Testis (tissue), 3 donors: ENCODE results near the gene KLHL21. TPM values are rescaled to one million over a fixed set of nuclear protein-coding genes. Genes with fewer than 3 reads are reported as not detected.

Experiments
- DNase-seq: peaks from one replicate; pipeline ENCODE4 v3.0.0-alpha.2; 2019
- H3K27ac ChIP-seq, 2 donors: fragments of 200-600 bp; sonication (generic); one replicate each; pipeline ENCODE4 v1.5.1; 2019
- H3K27me3 ChIP-seq: fragments of 200-600 bp; sonication (generic); one replicate; pipeline ENCODE4 v1.5.1; 2019
- H3K36me3 ChIP-seq: fragments of 200-600 bp; sonication (generic); one replicate; pipeline ENCODE4 v1.5.1; 2017; ENCODE audit warnings: low read depth; ENCODE audit errors: missing control alignments
- H3K4me1 ChIP-seq: fragments of 200-600 bp; sonication (generic); one replicate; pipeline ENCODE4 v1.5.1; 2019
- H3K4me3 ChIP-seq, 2 donors: fragments of 200-600 bp; sonication (generic); one replicate each; pipeline ENCODE4 v1.5.1; 2017 to 2019
- H3K9me3 ChIP-seq: fragments of 200-600 bp; sonication (generic); one replicate; pipeline ENCODE4 v1.5.1; 2017
- POLR2A ChIP-seq: fragments of 450-650 bp; IDR thresholded peaks from one replicate; pipeline ENCODE4 v1.6.1; 2017; ENCODE audit warnings: antibody characterized with exemption, mild to moderate bottlenecking, moderate library complexity
- WGBS, 2 donors: methylation state at CpG; one replicate each; pipeline ENCODE4 v1.1.5; 2018; 5-methylcytosine and 5-hydroxymethylcytosine counted together
- intact Hi-C: fragments of 100-400 bp; cut with DNase I; formaldehyde crosslinking; loops from one replicate; pipeline ENCODE4 v1.15.1; 2023; ENCODE audit warnings: low total_unique reads
- polyA plus RNA-seq: library from polyadenylated mRNA; stranded (reverse); fragments of 350-450 nt; fragmentation: Illumina TruSeq; extraction: RNeasy Lipid Tissue Mini Kit (QIAGEN cat#74804); gene quantifications from one replicate; pipeline ENCODE4 v1.2.3, GENCODE V29; 2014; ENCODE audit warnings: low read depth, low replicate concordance; ENCODE audit not compliant: insufficient read depth
- total RNA-seq, 2 donors: library from RNA; depleted of rRNA; stranded (reverse); fragments of >200 nt; gene quantifications; one replicate each; pipeline ENCODE4 v1.2.3, GENCODE V29; 2016
- TF ChIP-seq, protein P1 (sequence below), 3 experiments: fragments of 450-650 bp in 2 of 3; fragments of 200-600 bp in 1 of 3; sonication (generic) in 1 of 3; IDR thresholded peaks; one replicate each; pipeline ENCODE4 v1.5.1; 2016 to 2019; ENCODE audit warnings: antibody characterized with exemption in 3 of 3, mild to moderate bottlenecking in 2 of 3, moderate library complexity in 1 of 3

The KLHL21 gene
- total and polyA plus RNA-seq, 3 donors from 2014 or later = 31.1 to 84.6 (median 71.7) TPM

DNA sequence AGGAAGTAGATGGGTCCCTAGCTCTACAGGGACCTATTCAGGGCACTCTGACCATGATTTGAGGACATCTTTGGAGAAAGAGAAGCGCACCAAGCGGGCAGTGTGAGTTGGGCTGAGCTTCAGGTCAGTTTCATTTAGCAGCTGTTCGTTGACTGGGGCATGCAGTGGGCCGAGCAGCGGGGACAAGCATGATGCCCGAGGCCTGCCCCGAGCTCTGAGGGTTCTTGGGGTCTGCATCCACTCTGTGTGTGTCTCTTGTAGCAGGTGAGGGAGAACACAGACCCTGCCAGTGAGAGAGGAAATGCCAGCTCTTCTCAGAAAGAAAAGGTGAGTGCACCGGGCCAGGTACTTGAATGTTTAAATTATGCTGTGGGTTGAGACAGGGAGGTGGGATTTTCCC is 27.4 kb upstream of the KLHL21 start:
- Histone ChIP-seq H3K4me1 (peaks cover 8% of the 10 kb centered on the region), H3K4me3 (no peak overlapping the region), H3K27ac (no peak overlapping the region), H3K27me3 (no peaks in the 10 kb centered on the region), H3K36me3 (no peaks in the 10 kb centered on the region), H3K9me3 (no peaks in the 10 kb centered on the region)
- TF ChIP-seq, protein P1, sequence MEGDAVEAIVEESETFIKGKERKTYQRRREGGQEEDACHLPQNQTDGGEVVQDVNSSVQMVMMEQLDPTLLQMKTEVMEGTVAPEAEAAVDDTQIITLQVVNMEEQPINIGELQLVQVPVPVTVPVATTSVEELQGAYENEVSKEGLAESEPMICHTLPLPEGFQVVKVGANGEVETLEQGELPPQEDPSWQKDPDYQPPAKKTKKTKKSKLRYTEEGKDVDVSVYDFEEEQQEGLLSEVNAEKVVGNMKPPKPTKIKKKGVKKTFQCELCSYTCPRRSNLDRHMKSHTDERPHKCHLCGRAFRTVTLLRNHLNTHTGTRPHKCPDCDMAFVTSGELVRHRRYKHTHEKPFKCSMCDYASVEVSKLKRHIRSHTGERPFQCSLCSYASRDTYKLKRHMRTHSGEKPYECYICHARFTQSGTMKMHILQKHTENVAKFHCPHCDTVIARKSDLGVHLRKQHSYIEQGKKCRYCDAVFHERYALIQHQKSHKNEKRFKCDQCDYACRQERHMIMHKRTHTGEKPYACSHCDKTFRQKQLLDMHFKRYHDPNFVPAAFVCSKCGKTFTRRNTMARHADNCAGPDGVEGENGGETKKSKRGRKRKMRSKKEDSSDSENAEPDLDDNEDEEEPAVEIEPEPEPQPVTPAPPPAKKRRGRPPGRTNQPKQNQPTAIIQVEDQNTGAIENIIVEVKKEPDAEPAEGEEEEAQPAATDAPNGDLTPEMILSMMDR (IDR thresholded peaks at IDR 0.05) = no peak
- TF ChIP-seq POLR2A = no peak
- intact Hi-C loops = loop anchor here (5.0 kb wide), 1 partner anchor 48 kb away; no protein-coding TSS in a partner anchor
- no peak for DNase-seq
- WGBS, 2 donors = 86 to 93% methylated on average over 8 of the region's 8 CpGs

DNA sequence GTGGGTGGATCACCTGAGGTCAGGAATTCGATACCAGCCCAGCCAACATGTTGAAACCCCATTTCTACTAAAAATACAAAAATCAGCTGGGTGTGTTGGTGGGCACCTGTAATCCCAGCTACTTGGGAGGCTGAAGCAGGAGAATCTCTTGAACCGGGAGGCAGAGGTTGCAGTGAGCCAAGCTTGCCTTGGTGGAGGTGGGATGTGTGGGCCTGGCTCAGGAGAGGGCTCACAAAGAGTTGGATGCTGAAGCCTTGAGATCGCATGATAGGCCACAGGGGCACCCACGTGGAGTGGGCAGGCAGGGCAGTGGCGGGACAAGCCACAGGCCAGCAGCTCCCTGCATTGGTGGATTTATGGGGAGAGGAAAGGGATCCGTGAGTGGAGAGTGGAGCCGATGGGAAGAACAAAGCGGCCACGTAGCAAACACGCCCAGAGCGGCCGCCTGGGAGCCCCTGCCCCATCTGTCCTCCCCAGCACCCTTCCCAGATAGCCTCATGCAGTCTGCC is 26.4 kb upstream of the KLHL21 start:
- H3K27ac ChIP-seq = no peak overlapping the region
- WGBS, 2 donors = 89 to 91% methylated on average over 12 of the region's 12 CpGs
- H3K9me3 ChIP-seq = no peaks in the 10 kb centered on the region
- DNase-seq = no peak
- no peak overlapping the region for H3K4me3 ChIP-seq
- H3K36me3 ChIP-seq = no peaks in the 10 kb centered on the region
- no peaks in the 10 kb centered on the region for H3K27me3 ChIP-seq
- peaks cover 13% of the 10 kb centered on the region for H3K4me1 ChIP-seq
- TF ChIP-seq, protein P1 (IDR thresholded peaks at IDR 0.05) = no peak
- TF ChIP-seq POLR2A = no peak
- intact Hi-C loops = no loop called here

DNA sequence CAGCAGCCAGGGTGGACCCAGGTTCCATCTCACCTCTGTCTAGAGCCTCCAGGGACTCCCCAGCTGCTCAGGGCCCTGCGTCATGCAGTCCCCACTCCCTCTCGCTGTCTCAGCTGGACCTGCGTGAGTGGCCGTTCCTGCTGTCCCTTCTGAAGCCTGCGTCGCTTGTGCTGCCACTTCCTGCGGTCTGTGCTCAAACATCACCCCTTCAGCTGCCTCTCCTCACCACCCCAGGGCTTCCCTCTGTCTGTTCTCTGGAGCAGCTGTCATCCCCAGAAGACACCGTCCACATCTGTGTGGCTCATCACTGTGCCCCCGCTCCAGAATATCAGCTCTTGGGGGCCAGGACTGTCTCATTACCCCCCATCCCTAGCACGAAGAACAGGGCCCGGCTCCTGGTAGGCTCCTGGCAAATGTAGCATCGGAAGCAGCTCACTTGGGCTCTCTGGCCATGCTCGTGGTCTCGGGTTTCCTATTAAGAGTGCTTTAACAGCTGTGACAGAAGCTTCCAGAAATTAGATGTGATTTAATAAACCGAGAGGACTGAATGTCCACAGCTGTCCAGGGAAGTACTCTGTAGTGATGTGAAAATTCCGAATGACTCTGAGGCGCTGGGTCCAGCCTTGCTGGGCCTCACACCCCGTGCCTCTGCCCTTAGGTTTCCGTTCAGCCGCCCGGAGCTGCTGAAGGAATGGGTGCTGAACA is 25.3 kb upstream of the KLHL21 start:
- intact Hi-C loops = no loop called here
- no peaks in the 10 kb centered on the region for H3K9me3 ChIP-seq
- no peaks in the 10 kb centered on the region for H3K36me3 ChIP-seq
- WGBS, 2 donors = 88 to 89% methylated on average over 21 of the region's 21 CpGs
- no peak overlapping the region for H3K27ac ChIP-seq
- no peak overlapping the region for H3K4me3 ChIP-seq
- peaks cover 13% of the 10 kb centered on the region for H3K4me1 ChIP-seq
- DNase-seq = no peak
- H3K27me3 ChIP-seq = no peaks in the 10 kb centered on the region
- TF ChIP-seq POLR2A = no peak
- TF ChIP-seq, protein P1 (IDR thresholded peaks at IDR 0.05) = no peak

DNA sequence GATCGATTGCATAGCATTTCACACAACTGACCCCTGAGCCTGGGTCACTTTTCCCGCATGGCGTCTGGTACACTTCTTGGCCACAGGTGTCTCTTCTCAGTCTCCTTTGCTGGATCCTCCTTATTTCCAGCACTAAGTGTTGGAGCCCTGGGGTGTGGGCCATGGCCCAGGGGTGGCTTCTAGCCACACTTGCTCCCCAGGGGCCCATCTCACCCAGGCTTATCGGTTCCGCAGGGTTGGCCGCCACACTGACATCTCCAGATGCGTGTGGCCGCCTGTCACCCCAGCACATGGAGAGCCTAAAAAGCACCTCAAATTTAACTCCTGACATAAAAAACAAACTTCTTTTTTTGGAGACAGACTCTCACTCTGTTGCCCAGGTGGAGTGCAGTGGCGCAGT is 24.4 kb upstream of the KLHL21 start:
- no peak overlapping the region for H3K4me3 ChIP-seq
- peaks cover 21% of the 10 kb centered on the region for H3K4me1 ChIP-seq
- H3K36me3 ChIP-seq = no peaks in the 10 kb centered on the region
- intact Hi-C loops = no loop called here
- H3K27me3 ChIP-seq = no peaks in the 10 kb centered on the region
- no peak for TF ChIP-seq POLR2A
- TF ChIP-seq, protein P1 (IDR thresholded peaks at IDR 0.05) = no peak
- DNase-seq = no peak
- H3K9me3 ChIP-seq = no peaks in the 10 kb centered on the region
- no peak overlapping the region for H3K27ac ChIP-seq
- WGBS, 2 donors = 80 to 95% methylated on average over 9 of the region's 9 CpGs
